Hepatocyte (in vitro differentiated cells): Measurements from ENCODE around the gene HES4.
"Not testable (repeated sequence)": the region's sequence is repeated elsewhere in the genome, so short reads cannot be mapped to it uniquely, and the experiment has no call there.

ENCODE experiments used
- CTCF ChIP-seq: fragments of 200-600 bp; sonication (generic); IDR thresholded peaks from 2 replicates; pipeline ENCODE4 v1.5.1; 2016; ENCODE audit warnings: antibody characterized with exemption, mild to moderate bottlenecking; ENCODE audit not compliant: poor library complexity
- EZH2 ChIP-seq: fragments of 200-600 bp; sonication (generic); IDR thresholded peaks from 2 replicates; pipeline ENCODE4 v1.6.1; 2016; ENCODE audit warnings: antibody characterized with exemption, mild to moderate bottlenecking, borderline replicate concordance
- EZH2phosphoT487 ChIP-seq: fragments of 200-600 bp; sonication (generic); IDR thresholded peaks from one replicate; pipeline ENCODE4 v1.6.1; 2018; ENCODE audit warnings: antibody characterized with exemption, mild to moderate bottlenecking, low read depth, moderate library complexity; ENCODE audit not compliant: unreplicated experiment, severe bottlenecking

- TF ChIP-seq EZH2, CTCF, EZH2phosphoT487: not testable (repeated sequence)
Observed at GRCh38 chr1:1018321-1018685, 18.4 kb upstream of the HES4 start.
